H1 (cell line): Measurements from ENCODE around the gene TSPAN4. TPM values are rescaled to one million over a fixed set of nuclear protein-coding genes. Genes with fewer than 3 reads are reported as not detected.

Experiments used
- CTCF ChIA-PET: fragments of 300-600 bp; sonication (Branson Sonifier 250); formaldehyde crosslinking; loops from one replicate; lab custom pipeline; 2021; ENCODE audit not compliant: partially characterized antibody; lab: Charles Lee
- POLR2A ChIA-PET: fragments of 300-600 bp; sonication (Branson Sonifier 250); formaldehyde crosslinking; loops from one replicate; lab custom pipeline; 2021; ENCODE audit warnings: inconsistent platforms; ENCODE audit not compliant: partially characterized antibody; lab: Charles Lee
- DNase-seq, 2 experiments: peaks; one replicate each; pipeline versions ENCODE4 v3.0.0 to v3.0.0-alpha.2; 2010 to 2022; ENCODE audit warnings: low spot score in 2 of 2, low read depth in 1 of 2, mixed read lengths in 1 of 2
- FAIRE-seq: peaks from 2 replicates; lab custom pipeline; 2011; peaks lifted over from hg19 to GRCh38; lab: Jason Lieb, UNC
- H2AFZ ChIP-seq: 2 replicates; pipeline ENCODE4 v1.8.1; 2012; ENCODE audit warnings: low read length, inconsistent platforms
- H2AK5ac ChIP-seq: 2 replicates; pipeline ENCODE4 v1.6.1; 2013; ENCODE audit warnings: low read depth, low read length
- H2BK120ac ChIP-seq: replicated peaks from 2 replicates; pipeline ENCODE3; 2013; ENCODE audit warnings: low read depth, low read length, inconsistent platforms
- H2BK12ac ChIP-seq: 2 replicates; pipeline ENCODE4 v1.6.1; 2013; ENCODE audit warnings: low read depth, low read length
- H2BK15ac ChIP-seq: 2 replicates; pipeline ENCODE4 v1.6.1; 2013; ENCODE audit warnings: low read length
- H2BK20ac ChIP-seq: 2 replicates; pipeline ENCODE4 v1.6.1; 2013; ENCODE audit warnings: low read length
- H2BK5ac ChIP-seq: 2 replicates; pipeline ENCODE4 v1.6.1; 2013; ENCODE audit warnings: low read depth, low read length
- H3K14ac ChIP-seq: 2 replicates; pipeline ENCODE4 v1.6.1; 2013; ENCODE audit warnings: inconsistent platforms; ENCODE audit not compliant: insufficient read length
- H3K18ac ChIP-seq: 2 replicates; pipeline ENCODE4 v1.6.1; 2013; ENCODE audit warnings: low read length; ENCODE audit errors: extremely low read depth
- H3K23ac ChIP-seq: 2 replicates; pipeline ENCODE4 v1.6.1; 2013; ENCODE audit warnings: inconsistent platforms; ENCODE audit not compliant: insufficient read length
- H3K23me2 ChIP-seq: 2 replicates; pipeline ENCODE4 v1.6.1; 2013; ENCODE audit warnings: low read depth, low read length
- H3K27ac ChIP-seq: 2 replicates; pipeline ENCODE4 v1.6.1; 2011; ENCODE audit warnings: low read depth, low read length, inconsistent platforms
- H3K27me3 ChIP-seq, 4 experiments: replicated peaks in 1 of 4; 1 replicate in 1 of 4; 2 replicates in 3 of 4; pipeline versions ENCODE4 v1.6.1 to v1.8.1; 2011 to 2013; ENCODE audit warnings: low read length in 3 of 4, mild to moderate bottlenecking in 3 of 4, inconsistent platforms in 2 of 4, mixed read lengths in 2 of 4, moderate library complexity in 1 of 4; ENCODE audit not compliant: control insufficient read depth in 3 of 4, insufficient read depth in 3 of 4; ENCODE audit errors: extremely low read depth in 1 of 4
- H3K36me3 ChIP-seq, 4 experiments: 2 replicates each; pipeline versions ENCODE4 v1.6.1 to v1.8.1; 2011 to 2013; ENCODE audit warnings: mild to moderate bottlenecking in 4 of 4, low read length in 3 of 4, moderate library complexity in 2 of 4, control low read depth in 1 of 4, inconsistent platforms in 1 of 4; ENCODE audit not compliant: insufficient read depth in 4 of 4, control insufficient read depth in 2 of 4
- H3K4ac ChIP-seq: replicated peaks from 2 replicates; pipeline ENCODE3; 2013; ENCODE audit warnings: low read length, low read depth, mixed read lengths, inconsistent platforms; ENCODE audit not compliant: insufficient read length
- H3K4me1 ChIP-seq, 4 experiments: replicated peaks in 1 of 4; 1 replicate in 1 of 4; 2 replicates in 3 of 4; pipeline versions ENCODE4 v1.6.1 to v1.8.1; 2011 to 2013; ENCODE audit warnings: low read length in 3 of 4, inconsistent platforms in 2 of 4, mixed read lengths in 1 of 4; ENCODE audit not compliant: insufficient read depth in 4 of 4, control insufficient read depth in 3 of 4
- H3K4me2 ChIP-seq, 2 experiments: 2 replicates each; pipeline versions ENCODE4 v1.6.1 to v1.8.1; 2011 to 2013; ENCODE audit warnings: low read depth in 2 of 2, low read length in 2 of 2, control low read depth in 1 of 2, inconsistent platforms in 1 of 2, mild to moderate bottlenecking in 1 of 2; ENCODE audit not compliant: insufficient read depth in 1 of 2
- H3K4me3 ChIP-seq, 4 experiments: fragments of 200-600, 300-600 bp in 1 of 4; sonication (generic), shearing (Covaris generic), sonication (Bioruptor Twin) in 1 of 4; 2 replicates each; pipeline versions ENCODE4 v1.5.1 to v1.8.1; 2011 to 2016; ENCODE audit warnings: low read length in 4 of 4, low read depth in 3 of 4, control low read depth in 2 of 4, inconsistent platforms in 2 of 4, mild to moderate bottlenecking in 2 of 4, mixed read lengths in 1 of 4, moderate library complexity in 1 of 4; ENCODE audit not compliant: insufficient read depth in 2 of 4; ENCODE audit errors: extremely low read depth in 1 of 4
- H3K56ac ChIP-seq: replicated peaks from 2 replicates; pipeline ENCODE3; 2013; ENCODE audit warnings: low read depth, mild to moderate bottlenecking, mixed read lengths, low read length, inconsistent platforms; ENCODE audit not compliant: insufficient read length
- H3K79me1 ChIP-seq: 2 replicates; pipeline ENCODE4 v1.6.1; 2013; ENCODE audit warnings: low read depth, low read length, control low read depth
- H3K79me2 ChIP-seq, 2 experiments: 2 replicates each; pipeline versions ENCODE4 v1.6.1 to v1.8.1; 2012 to 2013; ENCODE audit warnings: low read length in 2 of 2, mild to moderate bottlenecking in 2 of 2, inconsistent platforms in 1 of 2; ENCODE audit not compliant: insufficient read depth in 2 of 2, control insufficient read depth in 1 of 2
- H3K9ac ChIP-seq, 4 experiments: replicated peaks in 1 of 4; 1 replicate in 1 of 4; 2 replicates in 3 of 4; pipeline versions ENCODE4 v1.6.1 to v1.8.1; 2011 to 2013; ENCODE audit warnings: low read depth in 3 of 4, low read length in 3 of 4, control low read depth in 2 of 4, mild to moderate bottlenecking in 2 of 4, moderate library complexity in 2 of 4, inconsistent platforms in 1 of 4; ENCODE audit errors: extremely low read depth in 1 of 4
- H3K9me3 ChIP-seq, 2 experiments: 2 replicates each; pipeline versions ENCODE4 v1.6.1 to v1.8.1; 2012 to 2013; ENCODE audit warnings: mild to moderate bottlenecking in 2 of 2, moderate library complexity in 2 of 2, control low read depth in 1 of 2, inconsistent platforms in 1 of 2, low read depth in 1 of 2, low read length in 1 of 2, mixed read lengths in 1 of 2; ENCODE audit not compliant: insufficient read depth in 2 of 2
- H4K20me1 ChIP-seq, 2 experiments: replicated peaks in 1 of 2; 2 replicates each; pipeline versions ENCODE3 to v1.8.1; 2011 to 2013; ENCODE audit warnings: inconsistent platforms in 2 of 2, low read length in 2 of 2, mild to moderate bottlenecking in 1 of 2; ENCODE audit not compliant: insufficient read depth in 2 of 2, control insufficient read depth in 1 of 2
- H4K5ac ChIP-seq: 2 replicates; pipeline ENCODE4 v1.6.1; 2013; ENCODE audit warnings: low read length, low read depth, mixed read lengths, inconsistent platforms; ENCODE audit not compliant: insufficient read length
- H4K8ac ChIP-seq: 2 replicates; pipeline ENCODE4 v1.8.0; 2013; ENCODE audit warnings: mild to moderate bottlenecking, moderate library complexity, low read length, inconsistent platforms; ENCODE audit not compliant: insufficient read depth; ENCODE audit errors: extremely low read depth
- H4K91ac ChIP-seq: replicated peaks from 2 replicates; pipeline ENCODE3; 2013; ENCODE audit warnings: low read length, mixed read lengths, inconsistent platforms; ENCODE audit not compliant: insufficient read length
- BRCA1 ChIP-seq: IDR thresholded peaks from 2 replicates; pipeline ENCODE4 v1.6.1; 2012; ENCODE audit warnings: low read depth, low read length, improper control_type of control experiment
- CREB1 ChIP-seq: IDR thresholded peaks from 2 replicates; pipeline ENCODE4 v1.6.1; 2012; ENCODE audit warnings: inconsistent platforms
- CTCF ChIP-seq, 3 experiments: IDR thresholded peaks; 1 replicate in 2 of 3; 2 replicates in 1 of 3; pipeline versions ENCODE4 v1.5.1 to v1.6.1; 2011; ENCODE audit warnings: low read length in 3 of 3, mild to moderate bottlenecking in 3 of 3, inconsistent platforms in 2 of 3, low read depth in 1 of 3, moderate library complexity in 1 of 3; ENCODE audit not compliant: insufficient read depth in 1 of 3; ENCODE audit errors: control extremely low read depth in 1 of 3
- POLR2AphosphoS5 ChIP-seq: IDR thresholded peaks from 2 replicates; pipeline ENCODE4 v1.6.1; 2011; ENCODE audit warnings: low read depth, low read length
- SP4 ChIP-seq: IDR thresholded peaks from 2 replicates; pipeline ENCODE4 v1.6.1; 2012; ENCODE audit warnings: low read length, inconsistent platforms
- TAF1 ChIP-seq: IDR thresholded peaks from 2 replicates; pipeline ENCODE4 v1.6.1; 2011; ENCODE audit warnings: mild to moderate bottlenecking, low read depth, low read length
- TCF12 ChIP-seq: IDR thresholded peaks from 2 replicates; pipeline ENCODE4 v1.6.1; 2011; ENCODE audit warnings: low read depth, mild to moderate bottlenecking, low read length
- TEAD4 ChIP-seq: IDR thresholded peaks from 2 replicates; pipeline ENCODE4 v1.6.1; 2012; ENCODE audit warnings: low read depth, low read length, inconsistent platforms, mixed read lengths
- WGBS, 2 experiments: shearing (Covaris generic) in 1 of 2; methylation state at CpG; one replicate each; pipeline versions ENCODE4 v1.1.6 to v1.1.7; 2013 to 2015; ENCODE audit warnings: low lambda C conversion rate in 2 of 2, mixed read lengths in 2 of 2, inconsistent platforms in 1 of 2, low coverage in 1 of 2, missing lambda C conversion rate in 1 of 2; ENCODE audit not compliant: insufficient replicate concordance in 2 of 2, insufficient coverage in 1 of 2, insufficient read length in 1 of 2; ENCODE audit errors: extremely low coverage in 1 of 2, missing lambda C conversion rate in 1 of 2; 5-methylcytosine and 5-hydroxymethylcytosine counted together
- polyA plus RNA-seq, 7 experiments: library from polyadenylated mRNA; depleted of rRNA in 3 of 7; stranded (reverse) in 5 of 7; unstranded in 2 of 7; fragments of >200 nt in 5 of 7; fragments of 200-250 nt in 2 of 7; gene quantifications; 1 replicate in 5 of 7; 2 replicates in 1 of 7; 4 replicates in 1 of 7; pipeline versions ENCODE4 v1.2.1 to v1.2.3, GENCODE V29; 2011 to 2013; ENCODE audit warnings: missing spikeins in 2 of 7, mixed read lengths in 2 of 7
- total RNA-seq: library from RNA; stranded (reverse); fragmentation: NEBNext Ultra II Directional; extraction: Animal tissue kit (Norgen Biotek cat#: 25700); gene quantifications from 2 replicates; pipeline ENCODE4 v1.2.1, GENCODE V29; 2021

Gene TSPAN4
- total and polyA plus RNA-seq, 2 of the 8 experiments (the other 6 are each of a cell fraction or from before 2014, with no cell fraction given), result 74.1 to 145 TPM

- H2AK5ac ChIP-seq, result no peak overlapping the region
- peak overlapping the region; percentile 71 to 96 (median 74) for H3K4me3 ChIP-seq
- H2BK120ac ChIP-seq, result peak overlapping the region; percentile 79
- peaks cover 9% of the 10 kb centered on the region; the same call in 1 of the 2 replicates for H3K79me1 ChIP-seq
- H3K14ac ChIP-seq, result peak overlapping the region; percentile 67
- peak overlapping the region; percentile 98 for H3K18ac ChIP-seq
- H4K5ac ChIP-seq, result peak overlapping the region; percentile 96
- peak overlapping the region; percentile 92; the same call in 1 of the 2 replicates for H2BK12ac ChIP-seq
- H3K23me2 ChIP-seq, result peaks cover 22% of the 10 kb centered on the region; the same call in 1 of the 2 replicates
- DNase-seq, result peak; percentile 86 to 89
- H3K4me1 ChIP-seq, result peaks cover 0 to 39% (median 26%) of the 10 kb centered on the region in 4 experiments; a peak in 6 of 7 replicates
- no peaks in the 10 kb centered on the region; a peak in 4 of 7 replicates for H3K27me3 ChIP-seq
- peak overlapping the region in 2 of 4 experiments; percentile 8 to 13; a peak in 3 of 7 replicates for H3K9ac ChIP-seq
- peak; percentile 94 for FAIRE-seq
- H2BK5ac ChIP-seq, result peak overlapping the region; percentile 92
- peaks cover 0 to 27% of the 10 kb centered on the region in 2 experiments; a peak in 2 of 4 replicates for H3K79me2 ChIP-seq
- H4K20me1 ChIP-seq, result peaks cover 7 to 27% of the 10 kb centered on the region in 2 experiments
- 1% methylated on average over 16 of the region's 25 CpGs; no CpG with 5 or more reads in 1 of the 2 experiments for WGBS, 2 experiments
- POLR2A ChIA-PET, result interaction anchor here (0.8 to 40.4 kb wide), 13 partner anchors 13 to 209 kb away, joined by 3 to 1917 read pairs (median 4); partner anchors contain the start of genes CD151, CEND1, CHID1 and CRACR2B
- H2BK15ac ChIP-seq, result peak overlapping the region; percentile 99; the same call in 1 of the 2 replicates
- peak overlapping the region; percentile 99 for H3K4ac ChIP-seq
- H4K8ac ChIP-seq, result peak overlapping the region; percentile 75; the same call in 1 of the 2 replicates
- H2AFZ ChIP-seq, result no peak overlapping the region
- H3K27ac ChIP-seq, result peak overlapping the region; percentile 79; the same call in 1 of the 2 replicates
- no peak overlapping the region for H3K23ac ChIP-seq
- CTCF ChIA-PET, result interaction anchor here (0.8 to 6.7 kb wide), 20 partner anchors 10 to 289 kb away, joined by 3 to 74 read pairs (median 4); partner anchors contain the start of genes CD151 and PNPLA2
- peak overlapping the region; percentile 92 for H3K56ac ChIP-seq
- peak overlapping the region; percentile 87 for H3K4me2 ChIP-seq
- 0 out of 2 replicates have a peak overlapping the region, but pooled peaks have one; percentile 61 for H2BK20ac ChIP-seq
- H4K91ac ChIP-seq, result peak overlapping the region; percentile 98
- H3K9me3 ChIP-seq, result no peaks in the 10 kb centered on the region
- peaks cover 10 to 14% (median 11%) of the 10 kb centered on the region in 4 experiments; a peak in 6 of 8 replicates for H3K36me3 ChIP-seq
- TF ChIP-seq SP4, result no peak
- no peak for TF ChIP-seq BRCA1
- TF ChIP-seq CTCF (IDR thresholded peaks at IDR 0.05; ENCODE audit: control extremely low read depth in 1 of 3, insufficient read depth in 1 of 3, low read depth in 1 of 3, low read length in 3 of 3), result peak in 1 of 3 experiments; percentile 8; a peak in 1 of 4 replicates
- 0 out of 2 replicates have a peak, but pooled peaks have one; percentile 26 for TF ChIP-seq TCF12
- TF ChIP-seq TAF1, result peak; percentile 63
- peak; percentile 28; the same call in 1 of the 2 replicates for TF ChIP-seq CREB1
- peak; percentile 100 for TF ChIP-seq TEAD4
- 0 out of 2 replicates have a peak, but pooled peaks have one; percentile 53 for TF ChIP-seq POLR2AphosphoS5
Measured at GRCh38 chr11:843818-844692, 1.4 kb downstream of the TSPAN4 start.
